HepG2 (cell line): ENCODE data around the gene CATSPERB. TPM values are rescaled to one million over a fixed set of nuclear protein-coding genes. Genes with fewer than 3 reads are reported as not detected.
"Not testable (repeated sequence)": the region's sequence is repeated elsewhere in the genome, so short reads cannot be mapped to it uniquely, and the experiment has no call there.

Experiments
- ATAC-seq: fragments of 200-7000 bp; cut with Tn5 transposase; 3 replicates; pipeline ENCODE4 v1.9.1; 2020; ENCODE audit warnings: mild to moderate bottlenecking, moderate library complexity
- BruUV-seq: library from RNA; stranded (reverse); fragments of 400-500 nt; replicated peaks from 2 replicates; lab custom pipeline; 2021; lab: Mats Ljungman, UMichigan
- CTCF ChIA-PET: fragments of 300-600 bp; formaldehyde crosslinking; extraction: SDS; loops from one replicate; lab custom pipeline; 2021; ENCODE audit warnings: low total read pairs, inconsistent platforms, low intra/inter-chr PET ratio; lab: Yijun Ruan, JAX
- POLR2A ChIA-PET: fragments of 350-600 bp; sonication (Branson Sonifier 250); formaldehyde crosslinking; loops from one replicate; lab custom pipeline; 2020; ENCODE audit warnings: antibody characterized with exemption, inconsistent platforms; lab: Yijun Ruan, JAX
- DNase-seq: peaks from one replicate; pipeline ENCODE4 v3.0.0-alpha.2; 2015; ENCODE audit warnings: low spot score
- FAIRE-seq: peaks from 3 replicates; lab custom pipeline; 2011; peaks lifted over from hg19 to GRCh38; lab: Jason Lieb, UNC
- H2AFZ ChIP-seq: one replicate; pipeline ENCODE4 v1.6.1; 2011; ENCODE audit warnings: low read length, inconsistent platforms
- H3K27ac ChIP-seq: fragments of 300-600 bp; 3 replicates; pipeline ENCODE4 v1.8.0; 2011; ENCODE audit warnings: mixed run types, mild to moderate bottlenecking, mixed read lengths, low read length, inconsistent platforms; ENCODE audit not compliant: insufficient read depth; ENCODE audit errors: extremely low read length
- H3K27me3 ChIP-seq, 2 experiments: fragments of 200-600 bp in 1 of 2; 2 replicates in 1 of 2; 3 replicates in 1 of 2; pipeline versions ENCODE4 v1.6.0 to v1.8.0; 2011; ENCODE audit warnings: low read length in 2 of 2, mild to moderate bottlenecking in 2 of 2, moderate library complexity in 2 of 2, inconsistent platforms in 1 of 2; ENCODE audit not compliant: insufficient read depth in 2 of 2, control insufficient read depth in 1 of 2
- H3K36me3 ChIP-seq, 2 experiments: fragments of 200-600 bp in 1 of 2; replicated peaks in 1 of 2; 2 replicates in 1 of 2; 3 replicates in 1 of 2; pipeline versions ENCODE4 v1.5.1 to v1.8.0; 2011; ENCODE audit warnings: low read length in 2 of 2, inconsistent platforms in 1 of 2; ENCODE audit not compliant: insufficient read depth in 2 of 2, control insufficient read depth in 1 of 2
- H3K4me1 ChIP-seq: 2 replicates; pipeline ENCODE4 v1.5.1; 2012; ENCODE audit warnings: low read length, inconsistent platforms; ENCODE audit not compliant: insufficient read depth
- H3K4me2 ChIP-seq: 2 replicates; pipeline ENCODE4 v1.6.0; 2011; ENCODE audit warnings: low read depth, low read length, inconsistent platforms
- H3K4me3 ChIP-seq, 3 experiments: fragments of 200-600 bp in 1 of 3; sonication (generic), shearing (Covaris generic) in 1 of 3; replicated peaks in 1 of 3; 2 replicates each; pipeline ENCODE4 v1.5.1; 2011 to 2016; ENCODE audit warnings: low read length in 3 of 3, inconsistent platforms in 2 of 3, low read depth in 2 of 3, mild to moderate bottlenecking in 2 of 3, control low read depth in 1 of 3, mixed read lengths in 1 of 3; ENCODE audit not compliant: insufficient read depth in 1 of 3
- H3K79me2 ChIP-seq: one replicate; pipeline ENCODE4 v1.6.1; 2011; ENCODE audit warnings: low read length, inconsistent platforms; ENCODE audit not compliant: insufficient read depth
- H3K9ac ChIP-seq: 2 replicates; pipeline ENCODE4 v1.6.0; 2011; ENCODE audit warnings: mild to moderate bottlenecking, low read depth, low read length, inconsistent platforms; ENCODE audit not compliant: insufficient read depth
- H3K9me3 ChIP-seq: 2 replicates; pipeline ENCODE4 v1.5.1; 2012; ENCODE audit warnings: mild to moderate bottlenecking, low read length
- H4K20me1 ChIP-seq: 2 replicates; pipeline ENCODE4 v1.6.0; 2011; ENCODE audit warnings: inconsistent platforms, mild to moderate bottlenecking, low read length, moderate library complexity; ENCODE audit not compliant: insufficient read depth
- FOXK2 ChIP-seq: fragments of 450-650 bp; IDR thresholded peaks from 2 replicates; pipeline ENCODE4 v1.6.1; 2016
- SP4 ChIP-seq: sonication (generic); formaldehyde crosslinking; IDR thresholded peaks from 2 replicates; pipeline ENCODE4 v1.8.1; 2023; ENCODE audit warnings: mild to moderate bottlenecking, missing genetic modification reagents
- TMF1 ChIP-seq: sonication (generic); formaldehyde crosslinking; IDR thresholded peaks from 2 replicates; pipeline ENCODE4 v1.8.1; 2022; ENCODE audit warnings: low read depth, missing genetic modification reagents
- ZNF138 ChIP-seq: sonication (generic); formaldehyde crosslinking; IDR thresholded peaks from 2 replicates; pipeline ENCODE4 v1.5.0; 2020; ENCODE audit warnings: mild to moderate bottlenecking, low read depth, missing genetic modification reagents
- WGBS: methylation state at CpG from one replicate; pipeline ENCODE4 v1.1.6; 2017; ENCODE audit warnings: low lambda C conversion rate; 5-methylcytosine and 5-hydroxymethylcytosine counted together
- in situ Hi-C: cut with HindIII; loops from 2 replicates; pipeline ENCODE4 v1.10.0; 2017; ENCODE audit warnings: low pct_unique_long_range_greater_than_20kb; ENCODE audit not compliant: extremely low pct_ligation_motif_present
- intact Hi-C: fragments of 100-400 bp; cut with micrococcal nuclease; formaldehyde crosslinking; loops from one replicate; pipeline ENCODE4 v1.10.0; 2022; ENCODE audit not compliant: unreplicated experiment
- polyA plus RNA-seq, 8 experiments: library from polyadenylated mRNA; depleted of rRNA in 3 of 8; stranded (reverse) in 7 of 8; unstranded in 1 of 8; fragments of >200 nt; fragmentation: Illumina TruSeq in 4 of 8; extraction: Trizol in 4 of 8; gene quantifications; 2 replicates each; pipeline versions ENCODE4 v1.2.1 to v1.2.3, GENCODE V29; 2011 to 2016; ENCODE audit warnings: low read depth in 4 of 8, missing spikeins in 1 of 8, mixed read lengths in 1 of 8; ENCODE audit not compliant: insufficient read depth in 1 of 8
- total RNA-seq, 5 experiments: library from RNA; depleted of rRNA; stranded (reverse); fragments of >200 nt; fragmentation: Illumina TruSeq; extraction: Trizol; gene quantifications; 2 replicates each; pipeline ENCODE4 v1.2.3, GENCODE V29; 2016; ENCODE audit warnings: low read depth in 1 of 5
- TF ChIP-seq, protein P1 (sequence below): IDR thresholded peaks from 2 replicates; pipeline ENCODE4 v1.6.1; 2016; ENCODE audit warnings: missing genetic modification reagents, missing compliant biosample characterization

The CATSPERB gene
- total and polyA plus RNA-seq, 2 of the 13 experiments (the other 11 are each of a cell fraction or from before 2014, with no cell fraction given): not detected

DNA sequence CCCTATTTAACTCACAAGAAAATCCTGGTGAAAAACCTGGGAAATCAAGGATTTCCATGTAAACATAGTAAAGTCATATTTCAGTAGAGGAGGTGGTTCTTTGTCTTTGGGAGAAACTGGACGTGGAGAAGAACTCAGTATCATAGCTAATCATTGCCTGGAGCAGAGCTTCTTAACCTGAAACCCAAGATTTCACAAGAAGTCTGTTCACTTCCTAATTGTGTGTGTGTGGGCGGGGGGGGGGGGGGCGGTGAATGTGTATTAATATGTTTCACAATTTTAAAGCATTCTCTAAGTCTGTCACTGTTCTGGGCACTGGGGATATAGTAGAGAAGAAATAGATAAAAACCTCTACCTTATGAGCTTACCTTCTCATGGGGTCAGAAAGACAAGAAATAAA, 125.0 kb downstream of the CATSPERB start:
- no peaks in the 10 kb centered on the region for H3K9me3 ChIP-seq
- BruUV-seq: no TSS peak
- H2AFZ ChIP-seq: no peak overlapping the region

DNA sequence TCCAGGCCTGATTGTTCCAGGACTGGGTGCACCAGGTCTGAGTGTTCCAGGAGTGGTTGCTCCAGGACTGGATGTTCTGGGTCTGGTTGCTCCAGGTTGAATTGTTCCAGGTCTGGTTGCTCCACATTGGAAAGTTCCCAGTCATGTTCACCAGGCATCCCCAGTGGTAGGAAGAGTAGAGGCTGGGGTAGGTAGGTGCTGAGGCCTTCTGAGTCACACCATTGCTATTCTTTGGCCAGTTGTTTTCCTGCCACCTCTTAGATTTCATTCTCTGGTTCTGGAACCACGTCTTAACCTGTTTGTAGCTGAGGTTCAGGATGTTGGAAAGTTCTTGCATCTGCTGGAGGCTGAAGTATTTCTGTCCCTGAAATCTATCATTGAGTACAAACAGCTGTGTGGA, 127.3 kb downstream of the CATSPERB start:
- H3K9me3 ChIP-seq, H3K9ac ChIP-seq, BruUV-seq, H3K79me2 ChIP-seq, H3K4me3 ChIP-seq, H2AFZ ChIP-seq, CTCF ChIA-PET, POLR2A ChIA-PET, DNase-seq, H3K27me3 ChIP-seq, H3K27ac ChIP-seq, ATAC-seq, intact Hi-C loops, FAIRE-seq, in situ Hi-C loops, H3K36me3 ChIP-seq, H3K4me2 ChIP-seq, H3K4me1 ChIP-seq, H4K20me1 ChIP-seq: not testable (repeated sequence)
- 0% methylated on average over 1 of the region's 1 CpG for WGBS

More for the DNA sequence above, 125.0 kb downstream of the CATSPERB start:
- intact Hi-C loops: no loop called here
- no peak overlapping the region for H3K4me3 ChIP-seq
- TF ChIP-seq, protein P1, sequence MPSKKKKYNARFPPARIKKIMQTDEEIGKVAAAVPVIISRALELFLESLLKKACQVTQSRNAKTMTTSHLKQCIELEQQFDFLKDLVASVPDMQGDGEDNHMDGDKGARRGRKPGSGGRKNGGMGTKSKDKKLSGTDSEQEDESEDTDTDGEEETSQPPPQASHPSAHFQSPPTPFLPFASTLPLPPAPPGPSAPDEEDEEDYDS (CRISPR knock-in tag): no peak
- TF ChIP-seq SP4 (no peak), TMF1 (CRISPR knock-in tag) (no peak), ZNF138 (CRISPR knock-in tag) (no peak), FOXK2 (no peak)
- H3K4me1 ChIP-seq: peaks cover 6% of the 10 kb centered on the region
- H3K4me2 ChIP-seq: no peak overlapping the region
- in situ Hi-C loops: no loop called here
- WGBS: 6% methylated on average over 3 of the region's 3 CpGs
- FAIRE-seq: no peak
- no peak for DNase-seq
- no peak overlapping the region for H3K9ac ChIP-seq
- H4K20me1 ChIP-seq: no peaks in the 10 kb centered on the region
- CTCF ChIA-PET: no interaction called here
- H3K79me2 ChIP-seq: no peaks in the 10 kb centered on the region
- ATAC-seq: no peak
- H3K27me3 ChIP-seq: no peaks in the 10 kb centered on the region
- no peak overlapping the region for H3K27ac ChIP-seq
- no peaks in the 10 kb centered on the region for H3K36me3 ChIP-seq
- POLR2A ChIA-PET: no interaction called here
